GM18517 (cell line): ENCODE results near the gene MPZL1.
A peak's percentile ranks its signal among the peaks of the same experiment; 100 is the strongest.
"Not testable (repeated sequence)": the region's sequence is repeated elsewhere in the genome, so short reads cannot be mapped to it uniquely, and the experiment has no call there.

ENCODE experiments used
- ATAC-seq: cut with Tn5 transposase; IDR thresholded peaks from one replicate; pipeline ENCODE4 v1.9.1; 2021; ENCODE audit warnings: mild to moderate bottlenecking, moderate library complexity; ENCODE audit not compliant: unreplicated experiment

Gene MPZL1

GRCh38 chr1:167718914-167719691, 2.7 kb upstream of the MPZL1 start:
- no peak for ATAC-seq

GRCh38 chr1:167719715-167720421, 1.9 kb upstream of the MPZL1 start:
- ATAC-seq = not testable (repeated sequence)

GRCh38 chr1:167720965-167721616, 691 bp upstream of the MPZL1 start:
- no peak for ATAC-seq

GRCh38 chr1:167722152-167722869, 529 bp downstream of the MPZL1 start:
- ATAC-seq = peak; percentile 38

GRCh38 chr1:167722870-167723251, 1.1 kb downstream of the MPZL1 start:
- no peak for ATAC-seq

GRCh38 chr1:167723707-167724323, 2.0 kb downstream of the MPZL1 start:
- no peak for ATAC-seq

GRCh38 chr1:167726008-167726407, 4.2 kb downstream of the MPZL1 start:
- ATAC-seq = no peak

- ATAC-seq = no peak
These were observed 7.1 kb downstream of the MPZL1 start for GRCh38 chr1:167728818-167729410.

GRCh38 chr1:167734227-167734626, 12.4 kb downstream of the MPZL1 start:
- no peak for ATAC-seq

GRCh38 chr1:167734841-167735240, 13.1 kb downstream of the MPZL1 start:
- no peak for ATAC-seq

- no peak for ATAC-seq
These were observed 15.4 kb downstream of the MPZL1 start for GRCh38 chr1:167737169-167737568.

GRCh38 chr1:167738158-167738557, 16.4 kb downstream of the MPZL1 start:
- no peak for ATAC-seq

- no peak for ATAC-seq
These were observed 18.0 kb downstream of the MPZL1 start for GRCh38 chr1:167739752-167740151.

- not testable (repeated sequence) for ATAC-seq
These were observed 19.3 kb downstream of the MPZL1 start for GRCh38 chr1:167741103-167741502.

GRCh38 chr1:167742392-167743057, 20.7 kb downstream of the MPZL1 start:
- ATAC-seq = not testable (repeated sequence)

GRCh38 chr1:167744901-167745300, 23.1 kb downstream of the MPZL1 start:
- ATAC-seq = no peak

- no peak for ATAC-seq
These were observed 24.4 kb downstream of the MPZL1 start for GRCh38 chr1:167746013-167746672.

GRCh38 chr1:167746988-167747655, 25.3 kb downstream of the MPZL1 start:
- no peak for ATAC-seq

- ATAC-seq = no peak
These were observed 26.2 kb downstream of the MPZL1 start for GRCh38 chr1:167747988-167748387.
